GM18909 (cell line): Measurements from ENCODE around the gene KCNIP3.

Source experiments
- ATAC-seq: cut with Tn5 transposase; IDR thresholded peaks from one replicate; pipeline ENCODE4 v1.9.1; 2021; ENCODE audit warnings: mild to moderate bottlenecking; ENCODE audit not compliant: unreplicated experiment, poor library complexity

Gene KCNIP3

GRCh38 chr2:95325590-95326432, 28.7 kb downstream of the KCNIP3 start:
- ATAC-seq = no peak

DNA sequence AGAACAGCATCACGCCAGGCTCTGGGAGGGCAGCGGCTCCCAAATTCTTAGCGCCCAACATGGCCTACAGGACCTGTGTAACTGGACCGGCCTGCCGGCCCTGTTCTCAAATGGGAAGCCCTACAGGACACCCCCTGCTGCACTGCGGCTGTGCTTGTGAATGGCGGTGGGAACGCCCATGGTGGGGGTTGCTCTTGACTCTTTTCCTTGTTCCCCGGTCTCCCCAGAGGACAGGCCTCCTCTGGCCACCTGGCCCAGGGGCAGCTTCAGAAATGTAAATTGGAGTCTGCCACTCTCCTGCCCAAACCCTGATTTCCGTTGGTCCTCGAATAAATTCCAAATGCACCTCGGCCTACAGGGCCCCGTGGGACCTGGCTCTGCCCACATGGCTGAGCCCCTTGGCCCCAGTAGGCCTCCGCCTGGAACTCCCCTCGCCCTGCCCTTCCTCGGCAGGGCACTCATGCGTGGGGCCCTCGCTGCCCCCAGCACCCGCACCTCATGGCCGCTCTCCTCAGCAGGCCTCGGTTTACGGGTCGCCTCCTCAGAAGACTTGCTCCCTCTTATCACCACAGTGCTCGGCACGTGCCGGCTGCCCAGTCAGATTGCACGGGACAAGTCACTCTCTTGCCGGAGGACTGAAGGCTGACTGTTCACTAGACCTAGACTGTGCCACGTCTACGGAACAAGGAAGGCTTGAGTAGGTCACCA, 29.4 kb downstream of the KCNIP3 start:
- ATAC-seq = no peak

- no peak for ATAC-seq
Measured at GRCh38 chr2:95327861-95328260, 30.7 kb downstream of the KCNIP3 start.

- no peak for ATAC-seq
Measured at GRCh38 chr2:95328358-95329125, 31.4 kb downstream of the KCNIP3 start.

DNA sequence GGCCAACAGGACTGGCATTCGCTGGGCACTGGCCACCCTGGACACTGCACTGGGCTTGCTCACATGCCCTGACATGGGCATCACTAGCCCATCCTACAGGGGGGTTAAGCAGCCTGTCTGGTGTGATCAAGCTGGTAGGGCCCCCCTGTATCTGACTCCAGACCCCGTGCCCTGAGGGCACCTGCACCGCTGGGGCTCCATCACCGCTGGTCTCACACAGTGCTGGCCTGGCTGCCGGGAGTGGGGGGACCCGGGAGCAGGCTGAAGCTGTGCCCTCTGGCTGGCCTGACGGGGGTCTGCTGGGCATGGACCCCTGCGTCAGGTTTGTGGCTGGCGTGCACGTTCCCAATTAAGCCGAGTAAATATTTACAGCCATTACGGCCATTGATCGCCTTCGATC, 32.3 kb downstream of the KCNIP3 start:
- no peak for ATAC-seq

- no peak for ATAC-seq
Measured at GRCh38 chr2:95329891-95330793, 33.0 kb downstream of the KCNIP3 start.

- ATAC-seq = no peak
Measured at GRCh38 chr2:95330794-95331338, 33.7 kb downstream of the KCNIP3 start.

GRCh38 chr2:95331606-95332005, 34.5 kb downstream of the KCNIP3 start:
- ATAC-seq = no peak

DNA sequence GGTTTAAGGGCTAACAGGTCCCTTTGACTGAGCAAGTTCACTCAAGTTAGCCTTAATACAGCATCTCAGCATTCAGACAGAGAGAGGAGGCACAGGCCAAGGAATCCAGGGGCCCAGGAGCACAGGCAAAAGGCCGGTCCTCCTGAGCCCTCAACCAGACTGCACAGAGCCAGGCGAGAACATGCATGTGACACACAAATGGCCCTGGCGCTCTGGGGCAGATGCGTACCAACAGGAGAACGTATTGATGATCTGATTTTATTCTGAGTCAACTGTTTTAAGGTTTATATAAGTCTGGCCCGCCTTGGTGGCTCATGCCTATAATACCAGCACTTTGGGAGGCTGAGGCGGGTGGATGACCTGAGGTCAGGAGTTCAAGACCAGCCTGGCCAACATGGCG, 34.9 kb downstream of the KCNIP3 start:
- no peak for ATAC-seq

- no peak for ATAC-seq
Measured at GRCh38 chr2:95333056-95333455, 35.9 kb downstream of the KCNIP3 start.

DNA sequence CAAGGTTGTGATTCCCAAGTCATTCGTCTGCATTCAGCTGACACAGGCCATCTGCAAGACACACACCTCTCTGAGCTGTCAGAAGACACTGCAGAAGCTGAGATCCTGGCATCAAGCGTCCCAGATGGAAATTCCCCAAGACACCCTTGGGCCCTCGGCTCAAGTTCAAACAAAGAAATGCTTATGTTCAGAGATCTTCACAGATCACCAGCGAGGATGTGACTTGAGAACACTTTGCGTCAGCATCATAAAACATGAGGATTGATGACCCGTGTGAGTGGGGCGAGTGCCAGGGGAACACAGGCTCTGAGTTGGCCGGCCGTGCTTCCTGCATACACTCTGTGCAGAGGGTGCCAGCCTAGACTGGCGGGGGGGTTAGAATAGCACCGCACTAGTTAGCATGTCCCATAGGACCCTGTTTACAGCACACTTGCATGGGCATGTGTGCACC, 36.8 kb downstream of the KCNIP3 start:
- ATAC-seq = no peak

- ATAC-seq = no peak
Measured at GRCh38 chr2:95334916-95335641, 37.9 kb downstream of the KCNIP3 start.

- no peak for ATAC-seq
Measured at GRCh38 chr2:95336406-95336805, 39.3 kb downstream of the KCNIP3 start.

GRCh38 chr2:95337829-95338228, 40.7 kb downstream of the KCNIP3 start:
- no peak for ATAC-seq

DNA sequence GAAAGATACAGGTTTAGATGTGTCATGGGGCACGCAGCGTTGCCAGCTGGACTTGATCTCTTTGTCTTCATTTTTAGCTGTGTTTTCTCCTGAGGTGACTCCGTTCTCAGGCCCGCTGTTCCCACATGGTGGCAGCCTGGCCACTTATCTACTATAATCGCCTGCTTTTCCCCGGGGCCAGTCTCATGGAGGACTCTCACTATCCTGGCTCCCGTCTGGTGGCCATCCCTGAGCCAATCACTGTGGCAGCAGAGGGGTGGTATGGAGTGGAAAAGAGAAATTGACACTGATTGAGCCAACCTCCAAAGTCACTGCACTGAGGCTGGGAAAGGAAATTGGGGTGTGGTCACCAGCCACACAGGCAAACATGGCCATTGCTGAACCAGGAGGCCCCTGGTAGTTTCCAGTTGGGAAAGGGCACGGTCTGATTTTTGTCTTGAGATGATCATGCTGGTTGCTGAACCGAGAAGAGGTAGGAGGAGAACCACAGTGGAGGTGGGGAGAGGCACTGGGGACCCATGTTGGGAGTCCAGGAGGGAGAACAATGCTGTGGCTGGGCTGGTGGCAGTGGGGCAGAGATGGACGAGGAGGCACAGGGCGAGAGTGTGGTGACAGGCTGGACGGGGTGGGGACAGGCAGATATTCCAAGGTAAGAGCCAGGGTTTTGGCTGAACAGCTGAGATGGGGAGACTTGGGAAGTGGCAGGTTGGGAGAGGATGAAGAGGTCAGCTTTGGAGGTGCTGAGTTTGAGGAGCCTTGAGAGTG, 45.6 kb downstream of the KCNIP3 start:
- no peak for ATAC-seq

- no peak for ATAC-seq
Measured at GRCh38 chr2:95343429-95344214, 46.5 kb downstream of the KCNIP3 start.

DNA sequence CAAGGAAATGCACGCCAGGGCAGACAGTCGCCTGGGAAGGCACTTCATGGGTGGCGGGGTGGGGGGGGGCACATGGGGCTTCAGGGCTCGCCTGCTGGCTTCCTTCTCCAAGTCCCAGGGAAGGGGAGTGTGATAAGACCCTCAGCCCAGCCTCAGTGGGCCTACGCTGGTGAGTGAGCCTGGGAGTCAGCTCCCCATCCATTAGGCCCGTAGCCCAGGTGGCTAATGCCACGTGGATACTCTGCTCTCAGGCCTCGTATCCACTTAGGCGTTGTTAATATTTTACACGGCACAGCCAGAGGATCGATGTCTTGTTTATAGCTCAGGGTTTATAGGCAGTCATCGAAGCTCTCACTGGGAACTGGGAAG, 47.1 kb downstream of the KCNIP3 start:
- no peak for ATAC-seq

GRCh38 chr2:95344656-95345055, 47.5 kb downstream of the KCNIP3 start:
- no peak for ATAC-seq
